GM18873 (cell line): ENCODE results near the gene CREBBP.
A peak's percentile ranks its signal among the peaks of the same experiment; 100 is the strongest.

Experiments
- ATAC-seq: cut with Tn5 transposase; IDR thresholded peaks from one replicate; pipeline ENCODE4 v1.9.1; 2021; ENCODE audit warnings: mild to moderate bottlenecking, moderate library complexity, moderate number of reproducible peaks; ENCODE audit not compliant: unreplicated experiment, low FRiP score

Gene CREBBP

GRCh38 chr16:3800477-3801270 lies 79.8 kb downstream of the CREBBP start:
- ATAC-seq: no peak

DNA sequence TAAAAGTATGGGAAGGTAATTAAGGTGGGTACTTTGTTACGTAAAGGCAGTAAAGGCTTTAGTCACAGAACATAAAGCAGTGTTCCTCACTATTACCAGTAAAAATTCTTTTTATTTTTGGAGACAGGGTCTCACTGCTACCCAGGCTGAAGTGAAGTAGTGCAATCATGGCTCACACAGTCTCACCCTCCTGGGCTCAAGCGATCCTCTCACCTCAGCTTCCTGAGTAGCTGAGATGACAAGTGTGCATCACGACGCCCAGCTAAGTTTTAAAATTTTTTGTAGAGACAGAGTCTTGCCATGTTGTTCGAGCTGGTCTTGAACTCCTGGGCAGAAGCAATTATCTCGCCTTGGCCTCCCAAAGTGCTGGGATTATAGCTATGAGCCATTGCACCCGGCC lies 80.5 kb downstream of the CREBBP start:
- no peak for ATAC-seq

- ATAC-seq: no peak
These were observed 81.2 kb downstream of the CREBBP start for GRCh38 chr16:3799354-3799753.

DNA sequence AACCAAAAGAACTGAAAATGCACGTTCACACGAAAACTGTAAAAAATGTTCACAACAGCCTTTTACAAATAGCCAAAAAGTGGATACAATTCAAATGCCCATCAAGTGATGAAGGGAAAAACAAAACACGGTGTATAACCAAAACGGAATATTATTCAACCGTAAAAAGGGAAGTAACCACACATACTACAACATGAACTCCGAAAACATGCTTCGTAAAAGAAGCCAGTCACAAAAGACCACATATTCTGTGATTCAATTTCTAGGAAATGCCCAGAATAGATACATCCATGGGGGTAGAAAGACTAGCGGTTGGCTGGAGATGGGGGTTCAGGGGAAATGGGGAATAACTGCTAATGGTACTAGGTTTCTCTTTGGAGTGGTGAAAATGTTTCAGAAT lies 81.7 kb downstream of the CREBBP start:
- ATAC-seq: no peak

DNA sequence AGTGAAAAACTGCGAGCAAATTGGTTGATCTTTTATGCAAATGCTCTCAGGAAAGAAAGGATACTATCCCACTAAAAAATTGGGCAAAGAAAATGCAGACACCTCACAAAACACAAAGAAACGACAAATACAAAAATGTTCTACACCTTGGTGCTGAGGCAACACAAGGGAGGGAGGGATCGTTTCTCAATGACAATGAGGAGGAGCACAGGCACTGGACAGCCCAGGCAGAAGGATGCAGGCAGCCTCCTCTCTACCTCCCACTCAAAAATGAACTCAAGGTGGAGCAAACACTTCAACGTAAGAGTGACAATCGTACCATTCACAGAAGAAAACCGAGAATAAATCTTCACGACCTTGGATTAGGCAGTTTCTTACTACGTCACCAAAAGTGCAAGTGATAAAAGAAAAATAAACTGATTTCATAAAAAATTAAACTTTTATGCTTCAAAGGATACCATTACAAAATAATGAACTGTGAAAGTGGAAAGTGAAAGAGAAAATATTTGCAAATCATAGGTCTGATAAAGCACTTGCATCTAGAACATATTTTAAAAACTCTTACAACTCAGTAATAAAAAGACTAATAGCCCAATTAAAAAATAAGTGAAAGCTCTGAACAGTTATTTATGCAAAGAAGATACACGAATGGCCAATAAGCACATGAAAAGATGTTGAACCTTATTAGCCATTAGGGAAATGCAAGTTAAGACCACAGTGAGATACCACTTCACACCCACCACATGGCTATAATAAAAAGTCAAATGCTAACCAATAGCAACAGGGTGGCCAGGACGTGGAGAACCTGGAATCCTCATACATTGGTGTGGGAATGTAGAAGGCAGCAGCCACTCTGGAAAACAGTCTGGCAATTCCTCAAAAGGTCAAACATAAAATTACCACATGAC lies 82.4 kb downstream of the CREBBP start:
- no peak for ATAC-seq

GRCh38 chr16:3797473-3797872 lies 83.0 kb downstream of the CREBBP start:
- ATAC-seq: no peak

DNA sequence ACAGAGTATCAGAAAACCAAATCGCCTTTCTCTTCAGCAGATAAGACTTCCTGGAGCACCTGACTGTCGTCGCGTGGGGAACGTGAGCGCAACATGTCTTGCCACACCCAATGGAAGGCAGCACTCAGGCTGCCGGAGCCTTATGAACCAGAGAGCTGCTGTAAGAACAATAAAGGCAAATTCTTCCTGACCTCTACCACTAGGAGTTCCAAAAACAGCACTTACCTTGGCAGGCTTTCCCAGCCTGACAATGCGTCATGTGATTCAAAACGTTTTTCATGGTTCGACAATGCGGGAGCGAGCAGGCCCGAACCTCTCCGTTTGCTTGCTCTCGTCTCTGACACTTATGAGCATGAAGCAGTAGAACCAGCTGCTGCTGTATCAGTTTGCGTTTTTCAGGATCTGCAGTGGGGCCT lies 87.3 kb downstream of the CREBBP start:
- ATAC-seq: no peak

DNA sequence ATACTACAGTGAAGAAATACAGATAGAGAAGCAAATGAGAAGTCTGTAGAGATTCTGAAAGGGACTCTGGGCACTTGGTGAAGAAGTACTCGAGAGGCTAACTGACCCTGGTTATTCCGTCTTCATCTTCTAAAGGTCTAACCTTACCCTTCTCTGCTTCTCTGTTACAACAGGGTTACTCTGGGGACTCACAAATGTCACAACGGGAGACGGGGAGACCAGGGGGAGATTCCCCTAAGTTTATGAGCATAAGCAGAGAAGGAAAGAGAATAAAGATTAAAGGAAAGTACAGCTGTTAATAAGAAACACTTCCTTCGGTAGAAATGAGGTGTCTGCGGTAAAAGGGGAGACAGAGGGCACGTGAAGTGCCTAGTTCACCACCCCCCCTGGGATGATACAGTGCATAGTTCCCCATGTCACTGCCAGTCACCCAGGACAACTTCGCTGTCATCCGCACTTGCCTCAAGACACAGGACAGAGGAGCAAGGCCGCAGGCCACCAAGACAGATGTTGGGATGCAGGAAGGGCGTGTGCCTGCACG lies 88.0 kb downstream of the CREBBP start:
- no peak for ATAC-seq

DNA sequence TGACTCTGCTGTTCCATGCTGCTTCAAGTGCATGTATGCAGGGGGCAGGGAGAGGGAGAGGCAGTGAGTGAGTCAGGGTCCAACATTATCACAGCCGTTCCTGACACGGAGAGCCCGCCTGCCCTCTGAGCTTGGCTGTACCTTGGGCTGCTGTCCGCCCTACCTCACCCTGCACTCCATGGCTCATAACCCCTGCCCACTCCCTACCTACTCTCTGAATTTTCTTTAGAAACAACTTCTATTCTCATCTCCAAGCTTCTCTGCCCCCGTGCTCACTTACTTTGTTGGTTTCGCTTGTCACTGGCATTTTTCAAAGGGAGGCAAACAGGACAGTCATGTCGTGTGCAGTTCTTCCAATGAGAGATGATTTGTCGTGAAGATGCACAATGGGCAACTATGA lies 88.8 kb downstream of the CREBBP start:
- ATAC-seq: no peak

DNA sequence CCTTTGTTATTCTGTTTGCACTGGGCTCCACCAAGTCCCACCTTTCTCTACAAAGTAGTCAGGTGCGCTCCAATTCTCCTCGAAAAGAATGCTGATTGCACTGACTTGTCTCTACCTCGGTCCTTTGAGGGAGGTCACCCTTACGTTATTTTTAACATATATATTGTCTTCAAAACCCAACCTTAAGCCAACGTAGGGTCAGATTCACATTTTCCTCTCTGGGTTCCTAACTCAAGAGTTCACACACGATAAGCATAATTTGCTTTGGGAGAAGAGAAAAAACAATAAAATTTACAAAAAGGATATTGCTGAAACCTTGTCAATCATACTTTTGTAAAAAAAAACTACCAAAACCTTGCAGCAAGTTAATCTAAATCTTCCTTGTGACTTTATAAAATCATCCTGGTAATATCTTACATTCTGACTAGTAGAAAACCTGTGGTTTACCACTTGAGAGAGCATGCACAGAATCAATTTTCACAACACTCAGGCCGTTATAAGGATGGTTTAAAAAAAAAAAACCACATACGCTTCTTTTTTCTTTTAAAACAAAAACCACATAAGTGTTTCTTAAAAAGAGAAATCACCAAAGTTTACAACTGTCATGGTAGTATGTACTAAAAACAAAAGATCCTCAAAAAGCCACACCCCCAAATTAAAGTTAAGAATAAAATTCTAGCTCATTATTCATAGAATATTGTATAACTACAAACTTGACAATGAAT lies 91.0 kb downstream of the CREBBP start:
- ATAC-seq: no peak

DNA sequence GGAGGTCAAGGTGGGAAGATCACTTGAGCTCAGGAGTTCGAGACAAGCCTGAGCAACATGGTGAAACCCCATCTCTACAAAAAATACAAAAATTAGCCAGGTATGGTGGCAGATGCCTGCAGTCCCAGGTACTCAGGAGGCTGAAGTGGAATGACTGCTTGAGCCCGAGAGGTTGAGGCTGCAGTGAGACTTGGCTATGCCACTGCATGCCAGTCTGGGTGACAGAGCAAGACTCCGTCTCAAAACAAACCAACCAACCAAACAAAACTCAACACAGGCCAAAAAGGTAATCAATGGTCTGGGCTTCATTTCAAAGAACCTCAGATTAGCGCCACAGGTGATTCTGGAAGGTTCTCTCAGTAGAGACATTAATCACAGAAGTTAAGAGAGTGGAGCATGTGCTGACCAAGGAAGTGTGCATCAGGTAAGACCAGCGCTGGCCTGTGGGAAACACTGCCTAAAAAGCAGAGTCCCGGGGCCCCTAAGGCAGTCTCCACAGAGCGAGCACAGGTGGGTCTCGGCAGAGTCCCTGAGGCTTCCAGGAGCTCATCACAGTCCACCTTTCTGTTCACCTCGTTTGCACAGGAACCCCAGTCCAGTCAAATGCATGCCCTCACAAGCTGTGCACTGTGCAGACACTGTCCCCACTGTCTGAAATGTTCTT lies 91.7 kb downstream of the CREBBP start:
- ATAC-seq: no peak

GRCh38 chr16:3787924-3788661 lies 92.4 kb downstream of the CREBBP start:
- ATAC-seq: peak; percentile 78

DNA sequence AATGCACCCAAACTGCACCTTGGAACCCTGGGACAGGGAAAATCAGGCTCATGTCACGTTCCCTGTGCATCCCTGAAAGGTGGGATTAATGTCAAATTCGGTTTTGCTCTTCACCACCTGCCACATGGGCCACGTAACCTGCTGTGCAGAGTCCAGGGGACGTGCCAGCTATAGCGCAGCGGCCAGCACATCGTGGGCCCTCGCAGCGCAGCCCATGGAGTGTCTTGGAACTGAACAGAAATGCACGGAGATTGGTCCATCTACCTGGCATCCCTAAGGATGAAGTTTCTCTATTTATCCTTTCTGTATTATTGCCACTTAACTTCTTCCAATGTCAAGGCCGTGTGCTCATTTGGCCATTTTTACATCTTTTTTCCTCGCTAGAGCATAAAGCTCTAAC lies 95.1 kb downstream of the CREBBP start:
- ATAC-seq: no peak

GRCh38 chr16:3783516-3783915 lies 97.0 kb downstream of the CREBBP start:
- no peak for ATAC-seq

DNA sequence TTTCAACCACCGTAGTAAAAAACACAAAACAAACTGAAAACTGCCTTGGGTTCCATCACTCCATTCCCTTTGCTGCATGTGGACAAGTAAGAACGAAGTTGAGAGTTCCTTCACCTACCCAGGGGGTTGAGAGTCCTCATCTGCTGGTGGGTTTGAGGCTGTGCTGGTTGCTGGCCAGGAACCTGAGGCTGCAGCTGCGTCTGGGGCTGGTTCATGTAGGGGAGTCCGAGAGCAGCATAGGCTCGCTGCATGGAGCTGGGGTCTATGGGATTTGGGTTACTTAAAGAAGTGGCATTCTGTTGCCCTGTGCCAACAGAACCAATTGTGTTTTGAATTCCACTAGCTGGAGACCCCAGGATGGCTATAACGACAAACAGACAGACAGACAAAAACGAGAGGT lies 97.9 kb downstream of the CREBBP start:
- ATAC-seq: no peak

- ATAC-seq: no peak
These were observed 99.1 kb downstream of the CREBBP start for GRCh38 chr16:3781421-3781820.

GRCh38 chr16:3780570-3780969 lies 99.9 kb downstream of the CREBBP start:
- ATAC-seq: no peak

GRCh38 chr16:3776316-3776715 lies 104.2 kb downstream of the CREBBP start:
- ATAC-seq: no peak

DNA sequence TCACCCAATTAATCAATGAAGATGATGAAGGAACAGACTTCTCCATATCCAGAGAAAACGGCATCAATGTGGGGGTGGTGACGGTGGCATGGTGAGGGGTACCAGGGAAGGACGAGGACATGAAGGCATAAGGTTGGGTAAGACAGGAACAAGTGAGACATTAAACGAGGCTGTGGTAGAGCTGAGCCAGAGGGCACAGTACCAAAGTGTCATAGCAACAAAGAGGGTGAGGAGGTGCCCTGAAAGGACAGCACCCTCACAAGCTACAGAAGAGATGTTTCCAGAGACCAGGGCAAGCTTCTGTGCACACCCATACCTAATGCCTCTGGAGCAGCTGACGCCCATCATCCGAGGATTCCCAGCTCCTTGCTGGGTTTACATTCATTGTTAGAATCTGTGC lies 105.7 kb downstream of the CREBBP start:
- no peak for ATAC-seq
